Posterior cingulate gyrus (tissue), 11 donors: ENCODE measurements around the gene TBX10.
A peak's percentile ranks its signal among the peaks of the same experiment; 100 is the strongest.

Experiments
- DNase-seq, 10 donors: peaks; one replicate each; pipeline versions ENCODE4 v3.0.0 to v3.0.0-alpha.2; 2020 to 2021; ENCODE audit warnings: mixed read lengths in 3 of 10
- intact Hi-C: fragments of 100-400 bp; cut with DNase I; formaldehyde crosslinking; loops from one replicate; pipeline ENCODE4 v1.15.1; 2023

TBX10 gene

GRCh38 chr11:67584881-67585873 is 54.4 kb downstream of the TBX10 start:
- peak in 1 of 10 donors; percentile 78 for DNase-seq
- intact Hi-C loops: loop anchor here (1.0 to 10.0 kb wide), 2 partner anchors 21 to 70 kb away; partner anchors contain the start of gene NDUFV1

- DNase-seq: peak in 8 of 10 donors; percentile 27 to 90 (median 54)
- intact Hi-C loops: loop anchor here (1.0 to 10.0 kb wide), 2 partner anchors 22 to 70 kb away; partner anchors contain the start of gene NDUFV1
Observed at GRCh38 chr11:67584205-67584880, 55.2 kb downstream of the TBX10 start.

- intact Hi-C loops: loop anchor here (1.0 to 10.0 kb wide), 2 partner anchors 23 to 69 kb away; partner anchors contain the start of gene NDUFV1
- peak; percentile 79 to 98 (median 90) for DNase-seq
Observed at GRCh38 chr11:67583247-67584204, 56.0 kb downstream of the TBX10 start, which contains the start of gene GSTP1. TSS of gene GSTP1 (plus strand) at chr11:67583812. CDS start at chr11:67583844, 32 bp downstream.

- intact Hi-C loops: loop anchor here (10.0 kb wide), 1 partner anchor 67 kb away; no protein-coding TSS in a partner anchor
- DNase-seq: peak in 1 of 10 donors; percentile 0
Observed at GRCh38 chr11:67582011-67582410, 57.6 kb downstream of the TBX10 start.

- DNase-seq: peak in 1 of 10 donors; percentile 32
- intact Hi-C loops: loop anchor here (10.0 kb wide), 1 partner anchor 67 kb away; no protein-coding TSS in a partner anchor
Observed at GRCh38 chr11:67581469-67581868, 58.1 kb downstream of the TBX10 start.
